ENCODE results near the gene GALK1. TPM values are rescaled to one million over a fixed set of nuclear protein-coding genes. Genes with fewer than 3 reads are reported as not detected.
A peak's percentile ranks its signal among the peaks of the same experiment; 100 is the strongest.
"Not testable (repeated sequence)": the region's sequence is repeated elsewhere in the genome, so short reads cannot be mapped to it uniquely, and the experiment has no call there.

GALK1 gene
- total RNA-seq, 1 donor from 2014 or later, result 63.7 TPM

- DNase-seq (ENCODE audit: low spot score), result no peak
- H3K36me3 Mint-ChIP-seq (ENCODE audit: low read depth), result peaks cover 41% of the 10 kb centered on the region
- peak overlapping the region; percentile 97 for H3K4me3 Mint-ChIP-seq (ENCODE audit: low read depth)
- peaks cover 40% of the 10 kb centered on the region for H3K4me1 Mint-ChIP-seq (ENCODE audit: low read depth)
- no peaks in the 10 kb centered on the region for H3K9me3 Mint-ChIP-seq
- H3K27ac Mint-ChIP-seq, result peak overlapping the region; percentile 98
- intact Hi-C loops (cut with micrococcal nuclease), result loop anchor here (1.0 to 10.0 kb wide), 5 partner anchors 15 to 947 kb away; partner anchors contain the start of genes GALK1, GALR2, JMJD6 and METTL23
- no peaks in the 10 kb centered on the region for H3K27me3 Mint-ChIP-seq (ENCODE audit: low read depth)
Observed at GRCh38 chr17:75779987-75780889, 15.2 kb upstream of the GALK1 start.

- H3K9me3 Mint-ChIP-seq, result no peaks in the 10 kb centered on the region
- peak overlapping the region; percentile 97 for H3K4me3 Mint-ChIP-seq (ENCODE audit: low read depth)
- DNase-seq (ENCODE audit: low spot score), result peak; percentile 96
- H3K36me3 Mint-ChIP-seq (ENCODE audit: low read depth), result peaks cover 41% of the 10 kb centered on the region
- H3K4me1 Mint-ChIP-seq (ENCODE audit: low read depth), result peaks cover 37% of the 10 kb centered on the region
- H3K27ac Mint-ChIP-seq, result peak overlapping the region; percentile 98
- intact Hi-C loops (cut with micrococcal nuclease), result loop anchor here (1.0 to 5.0 kb wide), 3 partner anchors 15 to 948 kb away; partner anchors contain the start of genes GALK1, JMJD6, METTL23 and WBP2
- H3K27me3 Mint-ChIP-seq (ENCODE audit: low read depth), result no peaks in the 10 kb centered on the region
Observed at GRCh38 chr17:75779250-75779986, 14.4 kb upstream of the GALK1 start.

GRCh38 chr17:75778861-75779249 is 13.9 kb upstream of the GALK1 start:
- no peaks in the 10 kb centered on the region for H3K27me3 Mint-ChIP-seq (ENCODE audit: low read depth)
- peak overlapping the region; percentile 80 for H3K27ac Mint-ChIP-seq
- DNase-seq (ENCODE audit: low spot score), result peak; percentile 73
- peaks cover 35% of the 10 kb centered on the region for H3K4me1 Mint-ChIP-seq (ENCODE audit: low read depth)
- no peaks in the 10 kb centered on the region for H3K9me3 Mint-ChIP-seq
- intact Hi-C loops (cut with micrococcal nuclease), result loop anchor here (1.0 to 5.0 kb wide), 3 partner anchors 14 to 948 kb away; partner anchors contain the start of genes GALK1, JMJD6, METTL23 and WBP2
- H3K36me3 Mint-ChIP-seq (ENCODE audit: low read depth), result peaks cover 41% of the 10 kb centered on the region
- peak overlapping the region; percentile 97 for H3K4me3 Mint-ChIP-seq (ENCODE audit: low read depth)

DNA sequence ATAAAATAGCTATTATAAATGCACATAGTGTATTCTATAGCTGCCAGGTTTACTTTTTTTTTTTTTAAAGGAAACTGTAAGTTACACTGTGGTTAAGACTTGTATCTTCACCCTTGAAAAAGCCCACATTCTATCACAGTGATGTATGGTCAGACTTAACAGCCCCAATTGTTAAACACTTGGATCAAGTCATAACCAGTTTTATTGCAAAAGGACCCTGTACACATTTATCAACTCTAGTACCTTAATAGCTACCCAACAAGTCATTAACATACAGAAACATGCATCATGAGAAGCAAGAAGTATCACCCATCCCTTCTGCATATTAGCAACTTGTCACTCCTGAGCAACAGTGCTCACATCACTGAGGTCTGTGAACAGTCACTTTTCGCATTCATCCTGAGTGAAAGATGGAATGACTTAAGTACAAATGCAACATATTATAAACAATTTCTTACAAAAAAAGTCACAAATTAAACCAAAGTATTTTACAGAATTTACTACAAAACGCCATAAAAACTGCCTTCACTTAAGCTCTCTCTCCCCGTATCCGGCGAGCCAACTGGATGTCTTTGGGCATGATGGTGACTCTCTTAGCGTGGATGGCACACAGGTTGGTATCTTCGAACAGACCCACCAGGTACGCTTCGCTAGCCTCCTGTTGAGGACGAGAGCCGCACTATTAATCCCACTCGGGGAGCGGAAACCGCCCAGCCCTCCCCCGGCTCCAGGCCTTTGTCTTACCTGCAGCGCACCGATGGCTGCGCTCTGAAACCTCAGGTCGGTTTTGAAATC is 13.3 kb upstream of the GALK1 start:
- H3K27me3 Mint-ChIP-seq (ENCODE audit: low read depth); DNase-seq (ENCODE audit: low spot score); H3K9me3 Mint-ChIP-seq: not testable (repeated sequence)
- intact Hi-C loops (cut with micrococcal nuclease), result loop anchor here (2.0 to 5.0 kb wide), 2 partner anchors 13 to 949 kb away; partner anchors contain the start of genes GALK1, JMJD6 and METTL23
- peaks cover 41% of the 10 kb centered on the region for H3K36me3 Mint-ChIP-seq (ENCODE audit: low read depth)
- peak overlapping the region; percentile 97 for H3K4me3 Mint-ChIP-seq (ENCODE audit: low read depth)
- H3K4me1 Mint-ChIP-seq (ENCODE audit: low read depth), result peaks cover 29% of the 10 kb centered on the region
- peak overlapping the region; percentile 80 for H3K27ac Mint-ChIP-seq

DNA sequence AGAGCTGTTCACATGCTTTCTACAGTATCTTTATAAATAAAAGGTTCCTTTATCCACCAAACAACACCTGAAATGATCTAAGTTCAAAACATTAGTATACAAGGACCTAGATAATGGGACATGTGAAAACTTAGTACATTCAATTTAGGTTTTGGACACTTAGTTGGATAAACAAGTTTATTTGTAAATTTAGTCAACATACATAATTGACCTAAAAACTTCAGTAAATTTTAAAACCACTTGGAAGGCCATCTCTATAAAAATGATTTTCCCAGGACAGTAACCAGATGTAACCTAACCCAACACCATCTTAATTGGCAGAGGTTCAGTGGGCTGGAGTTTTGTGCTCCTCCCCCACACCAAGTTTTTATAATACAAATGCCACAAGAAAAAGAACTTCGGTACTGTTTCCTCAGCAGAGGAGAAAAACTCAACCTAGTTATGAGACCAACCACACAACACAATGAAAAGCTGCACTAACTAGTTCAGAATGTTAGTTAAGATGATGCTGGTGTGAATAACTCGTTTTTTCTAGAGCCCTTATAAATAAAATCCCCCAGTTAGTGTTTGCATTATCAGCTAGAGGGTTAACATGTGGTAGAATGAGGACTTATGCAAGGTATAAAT is 12.4 kb upstream of the GALK1 start:
- Mint-ChIP-seq H3K36me3 (ENCODE audit: low read depth) (peaks cover 41% of the 10 kb centered on the region), H3K4me1 (ENCODE audit: low read depth) (peaks cover 25% of the 10 kb centered on the region), H3K9me3 (no peaks in the 10 kb centered on the region), H3K27me3 (ENCODE audit: low read depth) (no peaks in the 10 kb centered on the region), H3K4me3 (ENCODE audit: low read depth) (peak overlapping the region; percentile 97), H3K27ac (peak overlapping the region; percentile 10)
- no peak for DNase-seq (ENCODE audit: low spot score)
- intact Hi-C loops (cut with micrococcal nuclease), result loop anchor here (5.0 kb wide), 1 partner anchor 950 kb away; the partner anchor contains the start of genes JMJD6 and METTL23

DNA sequence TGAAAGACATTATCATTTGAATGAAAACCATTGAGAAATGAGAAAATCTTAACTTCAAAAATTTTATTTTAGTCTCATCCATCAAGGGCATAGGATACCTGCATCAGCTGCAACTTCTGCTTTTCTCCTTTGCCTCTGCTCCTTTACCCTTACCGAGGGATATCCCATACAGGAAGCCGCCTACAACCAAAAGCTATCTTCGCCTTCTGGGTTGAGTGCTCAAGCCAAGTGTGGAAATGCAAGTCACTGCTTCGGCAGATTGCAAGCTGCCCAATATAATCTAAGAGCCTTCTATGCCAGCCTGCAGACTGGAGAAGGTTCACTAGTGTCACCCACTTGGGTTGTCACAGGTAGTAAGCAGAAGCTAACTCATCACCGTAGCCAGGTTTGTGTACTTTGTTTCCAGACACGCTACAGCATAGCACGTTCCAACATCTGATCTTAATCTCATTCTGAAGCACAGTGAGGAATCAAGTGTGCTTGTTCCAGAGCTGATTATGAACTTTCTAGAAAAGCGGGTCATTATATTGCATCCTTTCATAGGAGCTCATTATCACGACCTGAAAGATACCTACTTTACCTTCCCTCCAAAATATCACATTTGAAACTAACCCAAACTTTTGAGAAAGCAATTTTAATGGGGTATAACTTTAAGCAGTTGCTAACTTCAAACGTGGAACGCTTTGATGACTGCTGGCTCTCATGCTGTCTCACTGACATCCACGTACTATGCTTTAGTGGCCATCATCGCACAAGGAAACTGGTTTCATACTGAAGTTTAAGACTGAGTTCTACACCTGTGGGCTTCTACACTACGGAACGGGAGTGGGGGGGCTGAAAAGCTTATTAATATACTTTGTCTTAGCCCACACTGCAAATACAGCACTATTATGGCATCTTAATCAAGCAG is 11.6 kb upstream of the GALK1 start:
- peak overlapping the region; percentile 42 for H3K27ac Mint-ChIP-seq
- no peaks in the 10 kb centered on the region for H3K27me3 Mint-ChIP-seq (ENCODE audit: low read depth)
- no peak for DNase-seq (ENCODE audit: low spot score)
- H3K9me3 Mint-ChIP-seq, result no peaks in the 10 kb centered on the region
- peaks cover 41% of the 10 kb centered on the region for H3K36me3 Mint-ChIP-seq (ENCODE audit: low read depth)
- H3K4me1 Mint-ChIP-seq (ENCODE audit: low read depth), result peaks cover 25% of the 10 kb centered on the region
- intact Hi-C loops (cut with micrococcal nuclease), result loop anchor here (5.0 kb wide), 1 partner anchor 951 kb away; the partner anchor contains the start of genes JMJD6 and METTL23
- peak overlapping the region; percentile 97 for H3K4me3 Mint-ChIP-seq (ENCODE audit: low read depth)

DNA sequence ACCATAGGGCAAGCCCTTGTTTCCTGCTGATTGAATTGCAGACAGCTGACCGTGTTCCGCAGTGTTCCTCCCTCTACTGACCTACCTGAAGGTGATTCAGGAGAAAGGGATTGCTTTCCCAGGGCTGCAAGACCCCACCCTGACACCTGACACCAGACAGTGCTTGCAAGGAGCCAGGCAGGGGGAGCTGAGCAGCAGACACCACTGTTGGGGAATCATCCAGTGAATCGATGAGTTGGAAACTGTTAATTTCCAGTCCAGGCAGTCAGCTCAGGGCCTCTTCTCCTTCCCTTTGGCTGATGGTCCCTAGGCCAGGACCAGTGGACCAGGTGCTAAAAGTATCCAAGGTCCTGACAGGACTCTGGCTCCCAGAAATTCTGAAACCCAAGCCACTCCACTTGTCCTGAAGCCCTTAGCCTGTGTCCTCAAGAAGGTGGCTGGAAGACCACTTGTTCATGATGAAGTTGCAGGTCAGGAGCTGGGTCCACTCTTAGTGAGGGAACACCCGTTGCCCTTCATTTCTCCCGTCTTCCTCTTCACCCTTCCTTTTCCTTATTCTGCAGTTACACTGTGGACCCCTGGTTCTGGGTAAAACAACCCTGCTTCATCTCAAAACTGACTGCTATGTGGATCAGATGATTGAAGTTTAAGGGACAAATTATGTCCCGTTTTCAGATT is 10.1 kb upstream of the GALK1 start:
- Mint-ChIP-seq H3K27ac (peak overlapping the region; percentile 52), H3K9me3 (no peaks in the 10 kb centered on the region), H3K4me1 (ENCODE audit: low read depth) (peaks cover 24% of the 10 kb centered on the region), H3K36me3 (ENCODE audit: low read depth) (peaks cover 41% of the 10 kb centered on the region), H3K4me3 (ENCODE audit: low read depth) (peak overlapping the region; percentile 30), H3K27me3 (ENCODE audit: low read depth) (no peaks in the 10 kb centered on the region)
- DNase-seq (ENCODE audit: low spot score), result no peak
- intact Hi-C loops (cut with micrococcal nuclease), result loop anchor here (5.0 kb wide), 1 partner anchor 952 kb away; the partner anchor contains the start of genes JMJD6 and METTL23

DNA sequence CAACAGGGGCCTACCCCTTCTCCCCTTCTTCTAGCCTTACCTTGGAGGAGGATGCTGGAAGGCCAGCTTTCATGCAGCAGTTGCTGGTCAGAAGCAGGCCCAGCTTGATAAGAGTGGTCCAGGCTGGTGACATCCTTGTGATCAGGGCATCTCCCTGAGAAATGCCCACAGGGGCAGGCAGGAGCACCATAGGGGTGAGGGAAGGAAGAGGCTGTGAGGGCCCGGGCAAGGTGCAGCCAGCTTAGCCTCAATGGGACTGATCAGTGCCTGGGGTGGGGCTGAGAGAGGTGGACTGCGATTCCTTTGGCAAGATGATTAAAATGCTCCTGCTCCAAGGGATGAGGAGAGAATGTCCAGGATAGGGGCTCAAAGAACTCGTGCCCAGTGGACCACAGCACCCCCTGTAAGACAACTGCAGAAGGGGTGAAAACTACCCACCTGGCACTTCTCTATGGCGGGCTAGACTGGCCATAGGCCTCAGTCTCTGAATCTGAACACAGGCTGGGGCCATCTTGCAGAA is 9.5 kb upstream of the GALK1 start:
- Mint-ChIP-seq H3K9me3 (no peaks in the 10 kb centered on the region), H3K36me3 (ENCODE audit: low read depth) (peaks cover 38% of the 10 kb centered on the region), H3K27me3 (ENCODE audit: low read depth) (no peaks in the 10 kb centered on the region), H3K4me3 (ENCODE audit: low read depth) (no peak overlapping the region), H3K4me1 (ENCODE audit: low read depth) (peaks cover 20% of the 10 kb centered on the region), H3K27ac (peak overlapping the region; percentile 62)
- intact Hi-C loops (cut with micrococcal nuclease), result no loop called here
- no peak for DNase-seq (ENCODE audit: low spot score)

GRCh38 chr17:75773808-75774470 is 8.9 kb upstream of the GALK1 start:
- DNase-seq (ENCODE audit: low spot score), result no peak
- H3K27me3 Mint-ChIP-seq (ENCODE audit: low read depth), result no peaks in the 10 kb centered on the region
- no peak overlapping the region for H3K4me3 Mint-ChIP-seq (ENCODE audit: low read depth)

GRCh38 chr17:75773121-75773807 is 8.3 kb upstream of the GALK1 start:
- H3K27me3 Mint-ChIP-seq (ENCODE audit: low read depth), result no peaks in the 10 kb centered on the region
- H3K27ac Mint-ChIP-seq, result no peak overlapping the region

More at GRCh38 chr17:75773808-75774470, 8.9 kb upstream of the GALK1 start:
- no peak overlapping the region for H3K27ac Mint-ChIP-seq
- H3K4me1 Mint-ChIP-seq (ENCODE audit: low read depth), result peaks cover 20% of the 10 kb centered on the region
- intact Hi-C loops (cut with micrococcal nuclease), result no loop called here
- H3K9me3 Mint-ChIP-seq, result no peaks in the 10 kb centered on the region
- H3K36me3 Mint-ChIP-seq (ENCODE audit: low read depth), result peaks cover 36% of the 10 kb centered on the region

More at GRCh38 chr17:75773121-75773807, 8.3 kb upstream of the GALK1 start:
- Mint-ChIP-seq H3K36me3 (ENCODE audit: low read depth) (peaks cover 30% of the 10 kb centered on the region), H3K4me3 (ENCODE audit: low read depth) (no peak overlapping the region), H3K4me1 (ENCODE audit: low read depth) (peaks cover 20% of the 10 kb centered on the region), H3K9me3 (no peaks in the 10 kb centered on the region)
- DNase-seq (ENCODE audit: low spot score), result no peak
- intact Hi-C loops (cut with micrococcal nuclease), result no loop called here
